ENCODE data around the gene PHF21A. TPM values are rescaled to one million over a fixed set of nuclear protein-coding genes. Genes with fewer than 3 reads are reported as not detected.

Gene PHF21A
- total and polyA plus RNA-seq, 10 of the 15 experiments (the other 5 are each of a cell fraction or from before 2014, with no cell fraction given) = 2.6 to 37.2 (median 16.0) TPM

DNA sequence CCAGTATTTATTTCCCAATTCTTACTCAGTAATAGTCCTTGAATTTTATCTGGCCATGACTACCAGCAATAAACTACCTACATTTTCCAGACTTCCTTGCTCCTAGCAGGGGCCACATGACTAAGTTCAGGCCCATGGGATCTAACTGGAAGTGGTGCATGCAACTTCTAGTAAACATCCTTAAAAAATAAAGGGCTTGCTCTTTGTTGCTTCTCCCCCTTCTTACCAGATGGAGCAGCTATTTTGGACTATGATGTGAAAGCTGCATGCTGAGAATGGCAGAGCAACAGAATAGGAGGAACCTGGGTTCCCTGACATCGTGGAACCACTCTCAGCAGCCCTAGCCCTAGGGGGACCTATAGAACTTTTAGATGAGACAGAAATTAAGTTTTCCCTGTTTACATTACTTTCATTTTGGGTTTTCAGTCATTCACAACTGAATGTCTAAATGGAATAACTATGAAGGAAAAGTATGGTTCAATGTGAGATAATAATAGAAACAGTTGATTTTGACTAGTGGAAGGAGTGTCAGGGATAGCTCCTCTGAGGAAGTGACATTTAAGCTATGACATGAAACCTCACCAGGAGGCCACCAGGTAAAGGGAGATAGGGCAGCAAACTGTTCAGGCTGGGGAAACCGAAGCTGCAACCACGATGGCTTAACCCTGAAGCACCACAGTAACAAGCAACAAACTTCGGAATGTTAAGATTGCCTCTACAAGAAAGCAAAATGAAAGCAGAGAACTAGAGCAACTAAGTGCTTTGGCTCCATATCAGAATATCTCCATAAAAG lies 48.9 kb downstream of the PHF21A start:
- in situ Hi-C loops (cut with MboI) (no loop called here), intact Hi-C loops (cut with micrococcal nuclease; ENCODE audit: unreplicated experiment) (no loop called here)
- ATAC-seq (no peak), DNase-seq (ENCODE audit: low read depth, low spot score) (no peak), FAIRE-seq (no peak)
- TF ChIP-seq KDM1A (IDR thresholded peaks at IDR 0.05; ENCODE audit: borderline replicate concordance) = no peak
- no peak for TF ChIP-seq RFX5 (IDR thresholded peaks at IDR 0.05; ENCODE audit: low read depth, low read length)
- no peak for TF ChIP-seq EED (IDR thresholded peaks at IDR 0.05; ENCODE audit: low read depth)
- no peak for TF ChIP-seq NBN (IDR thresholded peaks at IDR 0.05)
- TF ChIP-seq TCF7 (IDR thresholded peaks at IDR 0.05; ENCODE audit: borderline replicate concordance) = no peak
- no peak for TF ChIP-seq NR2F1 (conservative IDR thresholded peaks at IDR 0.05)
- TF ChIP-seq, protein P1, sequence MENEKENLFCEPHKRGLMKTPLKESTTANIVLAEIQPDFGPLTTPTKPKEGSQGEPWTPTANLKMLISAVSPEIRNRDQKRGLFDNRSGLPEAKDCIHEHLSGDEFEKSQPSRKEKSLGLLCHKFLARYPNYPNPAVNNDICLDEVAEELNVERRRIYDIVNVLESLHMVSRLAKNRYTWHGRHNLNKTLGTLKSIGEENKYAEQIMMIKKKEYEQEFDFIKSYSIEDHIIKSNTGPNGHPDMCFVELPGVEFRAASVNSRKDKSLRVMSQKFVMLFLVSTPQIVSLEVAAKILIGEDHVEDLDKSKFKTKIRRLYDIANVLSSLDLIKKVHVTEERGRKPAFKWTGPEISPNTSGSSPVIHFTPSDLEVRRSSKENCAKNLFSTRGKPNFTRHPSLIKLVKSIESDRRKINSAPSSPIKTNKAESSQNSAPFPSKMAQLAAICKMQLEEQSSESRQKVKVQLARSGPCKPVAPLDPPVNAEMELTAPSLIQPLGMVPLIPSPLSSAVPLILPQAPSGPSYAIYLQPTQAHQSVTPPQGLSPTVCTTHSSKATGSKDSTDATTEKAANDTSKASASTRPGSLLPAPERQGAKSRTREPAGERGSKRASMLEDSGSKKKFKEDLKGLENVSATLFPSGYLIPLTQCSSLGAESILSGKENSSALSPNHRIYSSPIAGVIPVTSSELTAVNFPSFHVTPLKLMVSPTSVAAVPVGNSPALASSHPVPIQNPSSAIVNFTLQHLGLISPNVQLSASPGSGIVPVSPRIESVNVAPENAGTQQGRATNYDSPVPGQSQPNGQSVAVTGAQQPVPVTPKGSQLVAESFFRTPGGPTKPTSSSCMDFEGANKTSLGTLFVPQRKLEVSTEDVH (IDR thresholded peaks at IDR 0.05; ENCODE audit: low read depth, partially characterized antibody) = no peak
- H3K36me3 ChIP-seq (ENCODE audit: control insufficient read depth in 2 of 2, insufficient read depth in 2 of 2, low read length in 1 of 2) = peaks cover 0 to 5% of the 10 kb centered on the region in 2 experiments; a peak in 3 of 4 replicates
- H3K4me2 ChIP-seq (ENCODE audit: control insufficient read depth, insufficient read depth) = no peak overlapping the region
- H2AFZ ChIP-seq (ENCODE audit: control insufficient read depth, low read depth, low read length) = no peak overlapping the region
- no peak overlapping the region for H3K27ac ChIP-seq (ENCODE audit: control insufficient read depth, insufficient read depth)
- BruUV-seq (replicated peaks) = no TSS peak
- WGBS (ENCODE audit: insufficient coverage, insufficient replicate concordance, low lambda C conversion rate, missing lambda C conversion rate) = 67% methylated on average over 4 of the region's 4 CpGs
- H3K4me3 ChIP-seq = no peak overlapping the region
- H4K20me1 ChIP-seq (ENCODE audit: control insufficient read depth, insufficient read depth) = no peaks in the 10 kb centered on the region
- ChIA-PET CTCF (interaction anchor here (1.2 kb wide), 1 partner anchor 66 kb away, joined by 5 read pairs; no protein-coding TSS in a partner anchor), POLR2A (no interaction called here), SMC1A (ENCODE audit: uncharacterized antibody, unreplicated experiment) (interaction anchor here (1.2 to 1.5 kb wide), 2 partner anchors 20 to 36 kb away, joined by 3 to 4 read pairs; no protein-coding TSS in a partner anchor), RAD21 (ENCODE audit: unreplicated experiment) (no interaction called here)
- no peaks in the 10 kb centered on the region for H3K79me2 ChIP-seq (ENCODE audit: control insufficient read depth, insufficient read depth, low read length)
- H3K27me3 ChIP-seq (replicated peaks in 1 of 2; ENCODE audit: control insufficient read depth in 2 of 2, insufficient read depth in 2 of 2, low read length in 1 of 2) = no peaks in the 10 kb centered on the region
- no peaks in the 10 kb centered on the region for H3K4me1 ChIP-seq (ENCODE audit: control insufficient read depth, insufficient read depth, low read length)
- no peak overlapping the region for H3K9ac ChIP-seq (ENCODE audit: control insufficient read depth, insufficient read depth, low read length)
- H3K9me3 ChIP-seq (replicated peaks; ENCODE audit: control insufficient read depth, insufficient read depth, low read length) = no peaks in the 10 kb centered on the region

Data from GM12878 (cell line).